Omental fat pad (tissue), 4 donors: ENCODE measurements around the gene DIO1. TPM values are rescaled to one million over a fixed set of nuclear protein-coding genes. Genes with fewer than 3 reads are reported as not detected.
A peak's percentile ranks its signal among the peaks of the same experiment; 100 is the strongest.

Source experiments
- ATAC-seq: fragments of 150-250 bp; one replicate; pipeline ENCODE4 v1.9.1; 2016; ENCODE audit warnings: mild to moderate bottlenecking, moderate library complexity; ENCODE audit not compliant: low FRiP score
- DNase-seq: peaks from one replicate; pipeline ENCODE4 v3.0.0-alpha.2; 2019; ENCODE audit warnings: low spot score
- CTCF ChIP-seq, 3 donors: fragments of 450-650 bp; IDR thresholded peaks; one replicate each; pipeline ENCODE4 v1.5.1; 2016 to 2017; ENCODE audit warnings: antibody characterized with exemption in 3 of 3, mild to moderate bottlenecking in 3 of 3, moderate library complexity in 2 of 3
- total RNA-seq, 4 donors: library from RNA; depleted of rRNA; stranded (reverse); fragments of >200 nt; gene quantifications; one replicate each; pipeline ENCODE4 v1.1.0, GENCODE V29; 2016

Gene DIO1
- total RNA-seq, 4 donors from 2014 or later, result not detected

GRCh38 chr1:53895421-53895820 is 1.4 kb downstream of the DIO1 start:
- no peak for TF ChIP-seq CTCF (IDR thresholded peaks at IDR 0.05)
- ATAC-seq (no peak), DNase-seq (no peak)

- TF ChIP-seq CTCF (IDR thresholded peaks at IDR 0.05), result no peak
- ATAC-seq (peak; percentile 55), DNase-seq (no peak)
Observed at GRCh38 chr1:53896635-53897229, 2.7 kb downstream of the DIO1 start.

GRCh38 chr1:53899206-53899628 is 5.2 kb downstream of the DIO1 start:
- no peak for DNase-seq
- TF ChIP-seq CTCF (IDR thresholded peaks at IDR 0.05), result no peak
- no peak for ATAC-seq

- no peak for TF ChIP-seq CTCF (IDR thresholded peaks at IDR 0.05)
- DNase-seq, result no peak
- ATAC-seq, result no peak
Observed at GRCh38 chr1:53899708-53900107, 5.7 kb downstream of the DIO1 start.

GRCh38 chr1:53902235-53903138 is 8.5 kb downstream of the DIO1 start:
- no peak for DNase-seq
- no peak for ATAC-seq
- no peak for TF ChIP-seq CTCF (IDR thresholded peaks at IDR 0.05)

GRCh38 chr1:53905509-53905908 is 11.5 kb downstream of the DIO1 start:
- DNase-seq (no peak), ATAC-seq (no peak)
- no peak for TF ChIP-seq CTCF (IDR thresholded peaks at IDR 0.05)
